Pancreas (tissue), 10 donors: Measurements from ENCODE around the gene TSC1. TPM values are rescaled to one million over a fixed set of nuclear protein-coding genes. Genes with fewer than 3 reads are reported as not detected.

Experiments used
- ATAC-seq, 4 donors: fragments of 200-7000 bp; cut with Tn5 transposase; one replicate each; pipeline versions ENCODE4 v1.8.0 to v1.9.1; 2020; ENCODE audit warnings: mild to moderate bottlenecking in 4 of 4, moderate library complexity in 4 of 4
- DNase-seq, 6 donors: peaks; one replicate each; pipeline ENCODE4 v3.0.0-alpha.2; 2020
- FAIRE-seq: peaks from 2 replicates; lab custom pipeline; 2012; peaks lifted over from hg19 to GRCh38; lab: Jason Lieb, UNC
- H3K27ac ChIP-seq, 4 donors: fragments of 200-600 bp; sonication (generic); 1 replicate in 3 of 4; 2 replicates in 1 of 4; pipeline versions ENCODE4 v1.5.0 to v1.8.0; 2020
- H3K27me3 ChIP-seq, 4 donors: fragments of 200-600 bp; one replicate each; pipeline ENCODE4 v1.8.0; 2021
- H3K36me3 ChIP-seq, 3 donors: fragments of 200-600 bp; sonication (generic) in 1 of 3; one replicate each; pipeline versions ENCODE4 v1.5.0 to v1.8.0; 2020 to 2021
- H3K4me1 ChIP-seq, 3 donors: fragments of 200-600 bp; one replicate each; pipeline ENCODE4 v1.8.0; 2021
- H3K4me3 ChIP-seq, 4 donors: fragments of 200-600 bp; sonication (generic) in 2 of 4; one replicate each; pipeline versions ENCODE4 v1.5.0 to v1.8.0; 2020 to 2021
- H3K9me3 ChIP-seq, 4 donors: fragments of 200-600 bp; one replicate each; pipeline ENCODE4 v1.8.0; 2021
- WGBS, 2 donors: extraction: QIAGEN DNeasy Blood & Tissue Kit; methylation state at CpG; one replicate each; pipeline ENCODE4 v1.1.7; 2013; 5-methylcytosine and 5-hydroxymethylcytosine counted together
- intact Hi-C, 3 donors: fragments of 100-400 bp; cut with DNase I; formaldehyde crosslinking; loops; one replicate each; pipeline versions ENCODE4 v1.11.1 to v1.14.2; 2022
- polyA plus RNA-seq, 2 donors: library from polyadenylated mRNA; stranded (reverse); fragments of 200-250 nt; gene quantifications; one replicate each; pipeline ENCODE4 v1.2.3, GENCODE V29; 2013
- total RNA-seq, 6 donors: library from RNA; stranded (reverse); fragmentation: NEBNext Ultra II Directional in 4 of 6; extraction: Animal tissue kit (Norgen Biotek cat#: 25700) in 4 of 6; gene quantifications; one replicate each; pipeline versions ENCODE4 v1.2.1 to v1.2.4, GENCODE V29; 2021 to 2023
- TF ChIP-seq, protein P1 (sequence below), 4 donors: fragments of 200-600 bp; sonication (generic) in 3 of 4; IDR thresholded peaks; one replicate each; pipeline versions ENCODE4 v1.5.0 to v1.8.0; 2021; ENCODE audit warnings: antibody characterized with exemption in 4 of 4
- donor health status: healthy with polysubstance abuse.
- donor health status: DM: no; HTN: no; CAD: no; lungs with moderate emphysema.
- donor health status: DM: no; HTN: no; CAD: no.
- donor health status: control.
- donor health status: control.
- donor health status: Bipolar disorder and iron deficiency.
- donor health status: DM: yes; HTN: yes; CAD: no.
- donor health status: DM: no; HTN: no; CAD: no.
- donor health status: DM: no; HTN: no; CAD: no.
- donor health status: DM: yes; HTN: yes; CAD: no.

Gene TSC1
- total and polyA plus RNA-seq, 8 donors, result 17.1 to 34.5 (median 20.0) TPM

DNA sequence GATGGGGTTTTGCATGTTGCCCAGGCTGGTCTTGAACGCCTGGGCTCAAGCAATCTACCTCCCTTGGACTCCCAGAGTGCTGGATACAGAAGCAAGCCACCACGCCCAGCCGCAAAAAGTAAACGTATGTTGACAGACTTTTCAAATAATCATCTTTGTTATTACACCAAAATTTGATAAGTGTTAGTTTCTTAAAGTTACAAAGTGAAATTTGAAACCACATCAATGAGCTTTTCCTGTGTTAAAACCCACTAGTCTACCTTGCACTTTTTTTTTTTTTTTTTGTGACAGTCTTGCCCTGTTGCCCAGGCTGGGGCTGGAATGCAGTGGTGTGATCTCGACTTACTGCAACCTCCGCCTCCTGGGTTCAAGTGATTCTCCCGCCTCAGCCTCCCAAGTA is 35.8 kb downstream of the TSC1 start:
- WGBS, 2 donors, result 86 to 89% methylated on average over 7 of the region's 7 CpGs
- Histone ChIP-seq H3K27ac (no peak overlapping the region), H3K4me1 (no peaks in the 10 kb centered on the region), H3K27me3 (no peaks in the 10 kb centered on the region), H3K9me3 (no peaks in the 10 kb centered on the region), H3K36me3 (peaks cover 0 to 37% (median 17%) of the 10 kb centered on the region in 3 donors), H3K4me3 (no peak overlapping the region)
- DNase-seq, result no peak
- TF ChIP-seq, protein P1, sequence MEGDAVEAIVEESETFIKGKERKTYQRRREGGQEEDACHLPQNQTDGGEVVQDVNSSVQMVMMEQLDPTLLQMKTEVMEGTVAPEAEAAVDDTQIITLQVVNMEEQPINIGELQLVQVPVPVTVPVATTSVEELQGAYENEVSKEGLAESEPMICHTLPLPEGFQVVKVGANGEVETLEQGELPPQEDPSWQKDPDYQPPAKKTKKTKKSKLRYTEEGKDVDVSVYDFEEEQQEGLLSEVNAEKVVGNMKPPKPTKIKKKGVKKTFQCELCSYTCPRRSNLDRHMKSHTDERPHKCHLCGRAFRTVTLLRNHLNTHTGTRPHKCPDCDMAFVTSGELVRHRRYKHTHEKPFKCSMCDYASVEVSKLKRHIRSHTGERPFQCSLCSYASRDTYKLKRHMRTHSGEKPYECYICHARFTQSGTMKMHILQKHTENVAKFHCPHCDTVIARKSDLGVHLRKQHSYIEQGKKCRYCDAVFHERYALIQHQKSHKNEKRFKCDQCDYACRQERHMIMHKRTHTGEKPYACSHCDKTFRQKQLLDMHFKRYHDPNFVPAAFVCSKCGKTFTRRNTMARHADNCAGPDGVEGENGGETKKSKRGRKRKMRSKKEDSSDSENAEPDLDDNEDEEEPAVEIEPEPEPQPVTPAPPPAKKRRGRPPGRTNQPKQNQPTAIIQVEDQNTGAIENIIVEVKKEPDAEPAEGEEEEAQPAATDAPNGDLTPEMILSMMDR (IDR thresholded peaks at IDR 0.05), result no peak
- ATAC-seq, result no peak
- FAIRE-seq, result no peak
- intact Hi-C loops, result no loop called here

DNA sequence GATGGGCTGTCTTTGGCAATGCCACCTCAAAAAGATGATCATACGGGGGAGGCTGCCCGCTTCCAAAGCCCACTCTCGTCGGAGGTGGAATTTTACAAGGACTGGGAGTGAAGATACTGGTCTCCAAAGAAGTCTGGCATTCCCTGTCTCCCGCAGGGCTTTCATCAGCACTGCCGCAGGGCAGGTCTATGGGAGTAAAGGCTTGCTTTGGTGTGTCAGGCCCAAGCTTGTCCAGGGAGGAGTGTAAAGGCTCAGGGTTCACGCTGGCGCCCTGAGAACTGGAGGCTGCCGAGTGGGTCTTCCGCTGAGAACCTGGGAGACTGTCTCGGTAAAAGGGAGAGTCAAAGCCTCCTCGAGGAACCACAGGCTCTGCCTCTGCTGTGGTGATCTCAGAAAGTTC is 38.7 kb downstream of the TSC1 start:
- H3K36me3 ChIP-seq, result peaks cover 0 to 33% (median 15%) of the 10 kb centered on the region in 3 donors

DNA sequence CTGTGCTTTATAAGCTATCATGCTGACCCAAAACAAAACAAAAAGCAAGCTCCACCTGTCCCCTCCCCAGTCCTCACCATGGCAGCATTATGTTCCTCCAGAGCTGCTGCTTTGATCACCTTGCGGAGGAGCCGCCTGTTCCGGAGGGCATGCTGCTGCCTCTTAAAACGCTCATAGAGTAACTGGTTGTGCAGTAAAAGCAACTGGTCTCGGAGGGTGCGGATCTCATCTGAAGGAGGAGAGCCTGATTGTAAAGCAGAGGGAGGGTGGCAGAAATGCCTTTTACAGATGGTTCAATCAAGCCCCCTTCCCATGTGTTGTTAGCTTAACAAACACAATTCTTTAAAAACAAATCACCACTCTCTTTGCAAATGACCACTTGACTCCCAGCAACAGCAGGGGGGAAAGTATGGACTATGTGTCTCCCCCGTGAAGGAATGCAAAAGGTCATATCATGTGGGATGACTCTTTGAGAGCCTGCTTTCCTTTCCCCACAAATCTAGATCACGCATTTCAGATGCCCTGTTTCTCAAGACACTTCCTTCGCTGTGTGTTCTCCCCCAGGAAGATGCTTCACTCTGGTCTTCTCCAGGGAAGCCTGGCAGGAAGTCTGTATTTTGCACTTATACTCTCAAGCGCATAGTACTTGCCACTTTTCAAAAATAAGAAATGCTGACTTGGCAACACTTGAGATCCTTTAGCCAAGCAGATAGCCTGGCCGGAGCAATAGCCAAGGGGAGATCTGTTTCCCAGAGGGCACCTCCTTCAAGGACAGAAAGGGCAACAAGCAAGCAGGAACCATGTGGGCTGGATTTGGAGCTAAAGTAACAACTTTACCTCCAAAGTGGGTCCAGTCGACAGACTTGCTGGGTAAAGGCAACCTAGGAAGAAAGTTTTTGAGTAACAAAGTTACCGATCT is 40.6 kb downstream of the TSC1 start:
- no peaks in the 10 kb centered on the region for H3K27me3 ChIP-seq
- 87 to 89% methylated on average over 13 of the region's 13 CpGs for WGBS, 2 donors
- no peaks in the 10 kb centered on the region for H3K4me1 ChIP-seq
- FAIRE-seq (no peak), DNase-seq (no peak), ATAC-seq (no peak)
- no peaks in the 10 kb centered on the region for H3K9me3 ChIP-seq
- peaks cover 0 to 29% (median 17%) of the 10 kb centered on the region in 3 donors for H3K36me3 ChIP-seq
- no peak overlapping the region for H3K27ac ChIP-seq
- H3K4me3 ChIP-seq, result no peak overlapping the region
- TF ChIP-seq, protein P1 (IDR thresholded peaks at IDR 0.05), result no peak
- intact Hi-C loops, result no loop called here

More for the DNA sequence above, 38.7 kb downstream of the TSC1 start:
- intact Hi-C loops, result no loop called here
- TF ChIP-seq, protein P1 (IDR thresholded peaks at IDR 0.05), result no peak
- WGBS, 2 donors, result 94% methylated on average over 12 of the region's 12 CpGs
- no peaks in the 10 kb centered on the region for H3K4me1 ChIP-seq
- H3K27me3 ChIP-seq, result no peaks in the 10 kb centered on the region
- no peaks in the 10 kb centered on the region for H3K9me3 ChIP-seq
- no peak overlapping the region for H3K27ac ChIP-seq
- ATAC-seq (no peak), FAIRE-seq (no peak), DNase-seq (no peak)
- H3K4me3 ChIP-seq, result no peak overlapping the region

DNA sequence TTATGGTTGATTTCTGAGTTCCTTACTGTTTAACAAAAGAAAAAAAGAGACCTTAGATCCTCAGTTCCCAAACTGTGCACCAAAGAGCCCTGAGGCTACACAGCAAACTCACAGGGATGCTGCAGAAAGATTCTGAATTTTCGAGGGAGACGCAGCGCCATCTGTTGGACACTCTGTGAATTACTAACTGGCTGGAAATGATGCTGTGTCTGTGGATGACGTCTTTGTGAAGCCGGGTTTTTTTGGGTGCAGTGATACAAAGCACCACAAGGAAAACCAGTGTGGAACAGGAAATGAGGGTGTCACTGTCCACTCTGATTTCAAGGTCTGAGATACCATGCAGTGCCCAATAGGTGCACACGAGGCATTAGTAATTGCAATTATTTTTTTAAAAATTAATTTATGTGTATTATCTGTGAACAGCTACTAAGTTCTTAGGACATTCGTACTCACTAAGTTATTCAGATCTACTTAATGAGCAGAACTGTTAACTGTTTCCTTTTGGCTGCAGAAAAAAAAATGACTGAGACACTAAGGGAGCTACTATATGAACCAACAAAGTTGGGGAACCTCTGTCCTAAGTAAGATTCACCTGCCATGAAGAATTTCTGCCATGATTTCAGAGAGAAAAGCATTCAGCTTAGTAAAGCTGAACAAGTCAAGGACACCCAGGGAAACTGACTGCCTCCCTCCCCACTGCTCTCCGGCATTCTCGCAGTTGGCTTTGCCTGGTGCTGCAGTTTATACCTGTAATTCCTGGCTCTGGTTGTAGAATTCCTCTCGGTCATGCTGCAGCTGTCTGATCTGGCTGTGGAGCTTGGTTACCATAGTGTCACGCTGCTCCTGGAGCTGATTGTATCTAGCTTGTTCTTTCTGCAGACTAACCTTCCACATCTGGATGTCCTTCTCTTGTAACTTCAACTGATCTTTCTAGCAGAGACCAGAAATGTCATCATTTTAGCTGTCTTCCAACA is 42.3 kb downstream of the TSC1 start:
- Histone ChIP-seq H3K4me3 (no peak overlapping the region), H3K27ac (no peak overlapping the region), H3K4me1 (no peaks in the 10 kb centered on the region), H3K36me3 (peaks cover 0 to 27% (median 24%) of the 10 kb centered on the region in 3 donors), H3K27me3 (no peaks in the 10 kb centered on the region), H3K9me3 (no peaks in the 10 kb centered on the region)
- TF ChIP-seq, protein P1 (IDR thresholded peaks at IDR 0.05), result peak; percentile 71 to 88 (median 85)
- FAIRE-seq (peak; percentile 56), DNase-seq (peak in 4 of 6 donors; percentile 38 to 69 (median 56)), ATAC-seq (peak; percentile 68 to 89 (median 86))
- intact Hi-C loops, result no loop called here
- WGBS, 2 donors, result 45 to 48% methylated on average over 11 of the region's 11 CpGs
